NCI-H146 (cell line): ENCODE results near the gene MRO.
A peak's percentile ranks its signal among the peaks of the same experiment; 100 is the strongest.
"Not testable (repeated sequence)": the region's sequence is repeated elsewhere in the genome, so short reads cannot be mapped to it uniquely, and the experiment has no call there.

Experiments
- DNase-seq: peaks from one replicate; lab custom pipeline; 2025; lab: John Stamatoyannopoulos, UW

Gene MRO

GRCh38 chr18:50791599-50792438 lies 28.0 kb downstream of the MRO start:
- no peak for DNase-seq

- peak; percentile 92 for DNase-seq
Observed at GRCh38 chr18:50790948-50791347, 28.9 kb downstream of the MRO start.

GRCh38 chr18:50790241-50790640 lies 29.6 kb downstream of the MRO start:
- no peak for DNase-seq

- DNase-seq = no peak
Observed at GRCh38 chr18:50788284-50788683, 31.5 kb downstream of the MRO start.

- DNase-seq = no peak
Observed at GRCh38 chr18:50786864-50787263, 33.0 kb downstream of the MRO start.

GRCh38 chr18:50783553-50783952 lies 36.3 kb downstream of the MRO start:
- no peak for DNase-seq

GRCh38 chr18:50779021-50779420 lies 40.8 kb downstream of the MRO start:
- not testable (repeated sequence) for DNase-seq

- peak; percentile 86 for DNase-seq
Observed at GRCh38 chr18:50776383-50776782, 43.4 kb downstream of the MRO start.

GRCh38 chr18:50775726-50776125 lies 44.1 kb downstream of the MRO start:
- DNase-seq = no peak

- no peak for DNase-seq
Observed at GRCh38 chr18:50775207-50775606, 44.6 kb downstream of the MRO start.

- no peak for DNase-seq
Observed at GRCh38 chr18:50769463-50769862, 50.4 kb downstream of the MRO start.

GRCh38 chr18:50757358-50757757 lies 62.5 kb downstream of the MRO start:
- no peak for DNase-seq

- DNase-seq = no peak
Observed at GRCh38 chr18:50754297-50754696, 65.5 kb downstream of the MRO start.

- DNase-seq = no peak
Observed at GRCh38 chr18:50753311-50753710, 66.5 kb downstream of the MRO start.

- DNase-seq = peak; percentile 62
Observed at GRCh38 chr18:50751947-50752346, 67.9 kb downstream of the MRO start.

- DNase-seq = peak; percentile 93
Observed at GRCh38 chr18:50751490-50751889, 68.3 kb downstream of the MRO start.

GRCh38 chr18:50750546-50750945 lies 69.3 kb downstream of the MRO start:
- DNase-seq = no peak

GRCh38 chr18:50749945-50750344 lies 69.9 kb downstream of the MRO start:
- DNase-seq = peak; percentile 89

- DNase-seq = peak; percentile 38
Observed at GRCh38 chr18:50749421-50749820, 70.4 kb downstream of the MRO start.

GRCh38 chr18:50748243-50749229 lies 71.3 kb downstream of the MRO start:
- peak; percentile 98 for DNase-seq

- DNase-seq = no peak
Observed at GRCh38 chr18:50747849-50748242, 72.0 kb downstream of the MRO start.

GRCh38 chr18:50745945-50746344 lies 73.9 kb downstream of the MRO start:
- DNase-seq = no peak
